Activated naive CD4-positive, alpha-beta T cell treated with anti-CD3 and anti-CD28 coated beads for 36 hours (primary cell): ENCODE measurements around the gene AMY1B. TPM values are rescaled to one million over a fixed set of nuclear protein-coding genes. Genes with fewer than 3 reads are reported as not detected.
"Not testable (repeated sequence)": the region's sequence is repeated elsewhere in the genome, so short reads cannot be mapped to it uniquely, and the experiment has no call there.

ENCODE experiments used
- CTCF ChIA-PET: fragments of 350-600 bp; sonication (Branson Sonifier 250); formaldehyde crosslinking; loops from one replicate; lab custom pipeline; 2021; ENCODE audit warnings: antibody characterized with exemption; lab: Charles Lee
- DNase-seq: peaks from one replicate; pipeline ENCODE4 v3.0.0-alpha.2; 2020
- H3K27ac Mint-ChIP-seq: one replicate; pipeline ENCODE4 v1.8.0; 2021; ENCODE audit warnings: mild to moderate bottlenecking, mixed read lengths
- H3K27me3 Mint-ChIP-seq: one replicate; pipeline ENCODE4 v1.8.0; 2021; ENCODE audit warnings: low read depth, mixed read lengths
- H3K36me3 Mint-ChIP-seq: one replicate; pipeline ENCODE4 v1.8.0; 2021; ENCODE audit warnings: low read depth, mixed read lengths
- H3K4me1 Mint-ChIP-seq: one replicate; pipeline ENCODE4 v1.8.0; 2021; ENCODE audit warnings: low read depth, mixed read lengths
- H3K4me3 Mint-ChIP-seq: one replicate; pipeline ENCODE4 v1.8.0; 2021; ENCODE audit warnings: mild to moderate bottlenecking, moderate library complexity, mixed read lengths
- H3K9me3 Mint-ChIP-seq: one replicate; pipeline ENCODE4 v1.8.0; 2021; ENCODE audit warnings: mixed read lengths
- intact Hi-C: fragments of 100-400 bp; cut with micrococcal nuclease; formaldehyde crosslinking; loops from one replicate; pipeline ENCODE4 v1.15.1; 2023
- total RNA-seq, 2 experiments: library from RNA; stranded (reverse); gene quantifications; one replicate each; pipeline ENCODE4 v1.2.3, GENCODE V29; 2021

AMY1B gene
- total RNA-seq, 2 experiments from 2014 or later, result not detected

- H3K4me3 Mint-ChIP-seq, H3K27ac Mint-ChIP-seq, CTCF ChIA-PET, H3K36me3 Mint-ChIP-seq, H3K27me3 Mint-ChIP-seq, H3K9me3 Mint-ChIP-seq, intact Hi-C loops, DNase-seq, H3K4me1 Mint-ChIP-seq: not testable (repeated sequence)
These were observed 41.9 kb downstream of the AMY1B start for GRCh38 chr1:103654133-103654532.

- H3K27me3 Mint-ChIP-seq, DNase-seq, CTCF ChIA-PET, H3K27ac Mint-ChIP-seq, H3K9me3 Mint-ChIP-seq, H3K4me1 Mint-ChIP-seq, intact Hi-C loops, H3K4me3 Mint-ChIP-seq, H3K36me3 Mint-ChIP-seq: not testable (repeated sequence)
These were observed 45.1 kb downstream of the AMY1B start for GRCh38 chr1:103650889-103651288.

- H3K27me3 Mint-ChIP-seq, DNase-seq, H3K36me3 Mint-ChIP-seq, H3K9me3 Mint-ChIP-seq, H3K4me3 Mint-ChIP-seq, H3K4me1 Mint-ChIP-seq, intact Hi-C loops, H3K27ac Mint-ChIP-seq, CTCF ChIA-PET: not testable (repeated sequence)
These were observed 45.7 kb downstream of the AMY1B start for GRCh38 chr1:103650305-103650704.

- H3K36me3 Mint-ChIP-seq, H3K4me1 Mint-ChIP-seq, intact Hi-C loops, H3K9me3 Mint-ChIP-seq, CTCF ChIA-PET, DNase-seq, H3K27ac Mint-ChIP-seq, H3K27me3 Mint-ChIP-seq, H3K4me3 Mint-ChIP-seq: not testable (repeated sequence)
These were observed 52.1 kb downstream of the AMY1B start for GRCh38 chr1:103643908-103644307.

GRCh38 chr1:103641194-103641593, 54.8 kb downstream of the AMY1B start:
- CTCF ChIA-PET, H3K36me3 Mint-ChIP-seq, H3K4me1 Mint-ChIP-seq, intact Hi-C loops, DNase-seq, H3K4me3 Mint-ChIP-seq, H3K27ac Mint-ChIP-seq, H3K9me3 Mint-ChIP-seq, H3K27me3 Mint-ChIP-seq: not testable (repeated sequence)

Other genes starting within 250 kb of the AMY1B start
- gene RNPC3, start 170.5 kb downstream of the AMY1B start, total RNA-seq, result 10 to 100 TPM; 14.8 to 15.5 TPM
- gene AMY2B, start 124.6 kb downstream of the AMY1B start, total RNA-seq, result 1 to 10 TPM; 2.9 to 4.1 TPM
- gene AMY2A, start 78.8 kb downstream of the AMY1B start, total RNA-seq, result not detected
- gene AMY1A, start 40.5 kb downstream of the AMY1B start, total RNA-seq, result not detected
- not detected for gene AMY1C, start 53.7 kb upstream of the AMY1B start, total RNA-seq